Hindlimb muscle (tissue), 1 donor: ENCODE measurements around the gene SH3TC1. TPM values are rescaled to one million over a fixed set of nuclear protein-coding genes. Genes with fewer than 3 reads are reported as not detected.

Experiments used
- DNase-seq: peaks from one replicate; pipeline ENCODE4 v3.0.0-alpha.2; 2013
- polyA plus RNA-seq: library from polyadenylated mRNA; unstranded; fragments of 120-200 nt; gene quantifications from one replicate; pipeline ENCODE4 v1.2.1, GENCODE V29; 2013; ENCODE audit not compliant: insufficient read length

SH3TC1 gene
- polyA plus RNA-seq, 1 donor: 12.1 TPM

- DNase-seq: no peak
Observed at GRCh38 chr4:8201321-8201781, 2.3 kb downstream of the SH3TC1 start.

DNA sequence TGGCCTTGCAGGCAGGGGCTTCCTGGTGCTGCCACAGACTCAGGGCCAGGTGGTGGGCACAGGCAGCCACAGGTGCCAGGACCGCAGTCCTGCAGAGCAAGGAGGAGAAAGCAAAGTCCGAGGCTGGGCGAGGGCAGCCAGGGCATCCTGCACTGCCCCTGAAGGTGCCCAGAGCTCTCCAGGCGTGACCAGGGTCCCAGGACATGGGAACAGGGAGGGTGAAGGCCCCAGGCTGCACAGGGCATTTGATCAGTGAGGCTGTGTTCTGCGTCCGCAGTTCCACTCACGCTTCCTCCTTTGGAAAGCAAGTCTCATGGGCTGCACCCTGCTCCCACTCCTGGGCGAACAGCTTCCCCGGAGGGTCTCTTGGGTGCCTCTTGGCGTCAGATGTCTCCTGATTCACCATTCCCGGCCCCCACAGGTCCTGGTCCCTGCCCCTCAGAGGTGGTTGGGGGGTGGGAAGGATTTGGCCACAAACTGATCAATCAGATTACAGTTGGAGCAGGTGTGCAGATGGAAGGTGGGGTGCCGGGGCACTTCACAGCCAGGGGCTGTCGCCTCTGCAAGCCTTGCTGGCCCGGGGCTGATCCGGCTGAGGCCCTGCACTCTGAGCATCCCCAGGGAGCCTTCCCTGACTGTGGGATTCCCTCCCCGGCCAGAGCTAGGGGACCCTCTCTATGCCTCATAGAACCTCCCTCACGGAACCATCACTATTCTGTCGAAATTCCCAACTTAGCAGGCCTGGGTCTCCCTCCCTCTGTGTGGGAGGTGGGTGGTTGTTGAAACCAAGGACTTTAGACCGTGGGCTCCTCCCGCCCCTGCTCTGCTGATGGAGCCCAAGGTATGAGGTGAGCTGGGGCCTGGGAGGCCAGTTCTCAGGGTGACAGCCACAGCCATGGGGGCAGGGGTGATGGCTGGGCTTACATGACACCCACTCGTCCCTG lies 3.3 kb downstream of the SH3TC1 start:
- DNase-seq: no peak

DNA sequence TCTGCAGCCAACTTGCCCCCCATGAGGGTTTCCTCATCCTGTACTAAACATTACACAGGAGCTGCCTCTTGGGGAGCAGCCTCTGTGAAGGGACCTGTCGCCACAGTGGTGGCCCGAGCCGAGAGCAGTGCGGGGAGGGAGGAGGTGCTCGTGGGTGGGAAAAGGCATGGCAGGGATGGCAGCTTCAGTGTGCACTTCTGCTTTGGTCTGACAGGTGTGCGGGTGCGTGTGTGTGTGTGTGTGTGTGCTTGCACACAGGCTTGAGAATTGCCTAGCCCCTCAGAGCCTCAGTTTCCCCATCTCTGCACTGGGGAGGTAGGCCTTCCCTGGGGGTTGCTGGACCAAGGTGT lies 3.9 kb downstream of the SH3TC1 start:
- no peak for DNase-seq

DNA sequence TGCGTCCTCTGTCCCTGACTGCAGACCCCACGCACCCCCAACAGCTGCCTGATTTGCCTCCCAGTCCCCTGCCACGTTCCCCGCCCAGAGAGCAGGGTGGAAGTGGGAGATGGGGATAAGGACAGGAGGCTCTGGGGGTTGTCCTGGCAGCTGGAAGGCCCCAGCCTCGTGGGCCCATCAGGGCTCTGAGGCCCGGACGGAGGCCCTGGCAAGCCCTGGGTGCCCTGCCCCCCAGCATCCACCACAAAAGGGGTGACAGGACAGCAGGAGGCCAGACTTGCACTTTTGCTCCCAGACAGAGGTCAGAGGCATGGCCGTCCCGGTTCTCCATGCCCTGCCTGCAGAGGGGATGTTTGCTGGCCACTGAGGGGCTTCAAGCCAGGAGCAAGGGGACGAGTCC lies 4.7 kb downstream of the SH3TC1 start:
- no peak for DNase-seq

DNA sequence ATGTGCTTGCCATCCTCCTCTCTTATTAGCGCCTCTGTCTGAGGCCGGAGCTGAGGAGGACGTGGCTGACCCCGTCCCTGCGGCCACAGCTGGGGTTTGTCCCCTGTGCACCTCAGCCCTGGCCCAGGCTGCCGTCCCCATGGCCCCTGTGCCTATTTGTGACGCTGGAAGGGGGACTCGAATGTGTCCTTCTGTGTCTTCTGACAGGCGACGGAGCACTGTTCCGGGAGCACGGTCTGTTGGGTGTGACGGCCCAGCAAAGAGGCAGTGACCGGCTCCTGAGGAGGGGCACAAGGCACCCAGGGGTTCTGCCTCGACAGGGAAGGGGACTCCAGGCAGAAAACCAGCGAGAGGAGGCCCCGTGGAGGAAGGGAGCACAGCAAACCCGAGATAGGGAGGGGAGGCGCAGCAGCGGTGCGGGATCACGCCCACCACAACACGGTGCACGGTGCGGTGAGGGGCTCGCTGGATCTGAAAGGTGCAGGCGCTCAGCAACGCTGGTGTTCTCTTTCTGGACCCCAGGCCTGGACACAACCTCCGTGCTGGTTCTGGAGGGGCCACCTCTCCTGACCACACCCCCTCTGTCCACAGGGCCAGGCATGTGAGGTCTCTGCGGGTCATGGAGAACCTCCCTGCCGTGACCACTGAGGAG lies 5.6 kb downstream of the SH3TC1 start:
- DNase-seq: no peak

GRCh38 chr4:8205241-8205707 lies 6.2 kb downstream of the SH3TC1 start:
- no peak for DNase-seq

DNA sequence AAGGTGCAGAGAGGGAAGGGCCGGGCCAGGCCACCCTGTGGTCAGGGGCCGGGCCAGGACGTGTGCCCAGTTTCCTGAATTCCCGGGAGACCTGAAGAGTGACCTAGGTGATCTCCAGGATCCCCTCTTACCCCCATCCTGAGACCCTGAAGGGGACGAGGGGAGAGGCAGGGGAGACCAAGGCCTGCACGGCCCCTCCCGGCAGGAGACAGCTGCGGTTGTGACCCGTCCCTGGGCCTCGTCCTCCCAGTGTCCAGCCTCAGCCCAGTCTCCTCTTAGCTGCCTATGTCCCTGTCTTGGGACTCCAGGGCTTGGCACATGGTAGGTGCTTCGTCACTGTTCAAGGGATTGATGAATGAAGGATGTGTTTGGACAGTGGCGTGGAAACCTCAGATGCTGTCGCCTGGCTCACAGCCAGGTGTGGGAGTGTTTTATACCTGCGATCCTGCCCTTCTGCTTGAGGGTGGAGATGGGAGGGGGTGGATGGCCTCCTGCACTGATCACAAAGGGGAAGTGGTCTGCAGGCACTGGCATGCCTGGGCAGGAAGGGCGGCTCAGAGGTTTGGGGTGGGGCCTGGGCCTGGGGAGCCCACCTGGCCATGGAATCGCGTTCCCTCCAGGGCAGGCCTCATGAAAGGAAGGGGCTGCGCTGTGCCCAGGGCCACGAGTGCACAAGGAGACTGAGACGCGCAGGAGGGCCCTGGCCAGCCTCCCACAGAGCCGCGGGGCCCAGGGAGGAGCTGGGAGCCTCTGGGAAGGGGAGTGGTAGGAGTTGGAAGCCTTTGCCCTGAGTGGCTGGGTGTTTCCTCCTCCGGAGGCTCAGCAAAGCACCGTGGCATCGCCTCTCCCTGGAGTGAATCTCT lies 6.9 kb downstream of the SH3TC1 start:
- no peak for DNase-seq

DNA sequence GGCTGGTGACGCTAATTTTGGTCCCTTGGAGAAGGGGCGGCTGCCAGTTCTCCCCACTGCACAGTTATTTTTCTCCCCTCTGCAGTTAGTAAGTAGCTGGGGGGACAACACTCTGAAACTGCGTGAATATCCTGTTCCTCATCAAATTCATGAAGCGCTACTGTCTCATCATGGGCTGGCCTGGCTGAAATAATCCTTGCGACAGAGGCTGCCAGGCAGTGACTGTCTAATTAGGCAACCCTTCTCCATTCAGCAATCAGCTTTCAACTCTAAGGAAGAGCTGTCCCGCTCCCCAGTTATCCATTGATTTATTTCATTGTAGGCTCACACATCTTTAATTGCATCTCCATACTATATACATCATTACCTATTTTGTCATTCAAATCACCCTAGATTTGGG lies 8.2 kb downstream of the SH3TC1 start:
- no peak for DNase-seq

DNA sequence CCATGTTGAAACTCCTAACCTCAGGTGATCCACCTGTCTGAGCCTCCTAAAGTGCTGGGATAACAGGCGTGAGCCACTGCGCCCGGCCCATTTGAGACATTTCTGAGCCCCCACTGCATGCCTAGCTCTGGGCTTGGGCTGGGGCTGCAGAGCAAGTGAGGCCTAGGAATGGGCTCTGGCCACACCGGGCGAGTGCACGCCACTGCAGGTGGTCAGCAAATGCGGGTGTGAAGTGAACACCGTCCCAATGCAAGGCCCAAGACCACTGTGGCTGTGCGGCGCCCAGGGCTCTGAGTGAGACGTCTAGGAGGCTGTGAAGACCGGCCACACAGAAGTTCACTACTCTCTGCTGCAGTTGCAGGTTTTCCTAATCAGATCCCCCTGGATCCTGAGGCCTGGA lies 9.5 kb downstream of the SH3TC1 start:
- no peak for DNase-seq

GRCh38 chr4:8209181-8209874 lies 10.2 kb downstream of the SH3TC1 start:
- no peak for DNase-seq

GRCh38 chr4:8210010-8210409 lies 10.9 kb downstream of the SH3TC1 start:
- DNase-seq: no peak

GRCh38 chr4:8210616-8211015 lies 11.5 kb downstream of the SH3TC1 start:
- no peak for DNase-seq

DNA sequence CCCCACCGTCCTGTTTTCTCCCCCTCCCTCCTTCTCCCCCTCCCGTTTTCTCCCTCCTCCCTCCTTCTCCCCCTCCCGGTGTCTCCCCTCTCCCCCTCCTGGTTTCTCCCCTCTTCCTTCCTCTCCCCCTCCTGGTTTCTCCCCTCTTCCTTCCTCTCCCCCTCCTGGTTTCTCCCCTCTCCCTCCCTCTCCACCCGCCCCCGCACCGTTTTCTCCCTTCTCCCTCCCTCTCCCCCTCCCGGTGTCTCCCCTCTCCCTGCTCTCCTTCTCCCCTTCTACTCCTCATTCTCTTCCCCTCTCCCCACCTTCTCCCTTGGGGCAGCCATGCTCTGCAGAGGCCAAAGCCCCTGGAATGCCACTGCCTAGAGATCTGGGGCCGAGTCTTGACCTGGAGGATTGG lies 12.2 kb downstream of the SH3TC1 start:
- no peak for DNase-seq

DNA sequence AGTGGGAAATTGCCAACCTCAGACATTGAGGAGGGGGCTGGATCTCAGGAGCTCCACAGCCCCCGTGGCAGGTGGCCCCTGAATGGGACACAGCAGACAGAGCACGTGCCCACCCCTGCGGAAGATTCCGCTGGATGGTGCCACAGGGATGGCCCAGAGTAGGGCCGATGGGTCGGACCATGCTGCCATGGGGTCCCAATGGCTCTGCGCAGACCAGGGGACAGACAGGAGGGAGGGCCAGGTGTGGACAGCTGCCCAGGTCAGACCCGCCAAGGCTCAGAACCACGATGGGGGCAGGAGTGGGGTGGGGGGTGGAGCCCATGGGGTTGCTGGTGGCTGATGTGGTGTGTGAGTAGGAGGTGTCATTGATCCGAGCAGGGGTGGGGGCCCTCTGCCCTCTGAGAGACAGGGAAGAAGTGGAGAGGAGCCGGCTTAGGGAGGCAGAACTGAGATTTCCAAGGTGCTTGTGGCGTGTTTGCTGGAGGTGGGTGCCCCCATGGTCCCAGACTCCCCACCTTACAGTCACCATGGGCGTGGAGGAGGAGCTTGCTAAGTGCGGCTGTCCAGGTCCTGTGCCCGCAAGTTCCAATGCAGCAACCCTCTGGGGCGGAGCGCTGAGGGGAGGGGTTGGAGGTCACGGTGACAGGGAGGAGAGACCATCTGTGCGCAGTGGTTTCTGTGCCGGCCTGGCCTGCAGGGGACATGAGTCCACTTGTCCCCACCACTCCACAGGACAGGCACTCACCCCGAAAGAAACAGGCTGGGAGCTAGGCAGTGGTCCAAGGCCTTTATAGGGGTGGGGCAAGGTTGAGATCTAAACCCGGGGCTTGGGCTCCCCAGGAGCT lies 12.9 kb downstream of the SH3TC1 start:
- no peak for DNase-seq

DNA sequence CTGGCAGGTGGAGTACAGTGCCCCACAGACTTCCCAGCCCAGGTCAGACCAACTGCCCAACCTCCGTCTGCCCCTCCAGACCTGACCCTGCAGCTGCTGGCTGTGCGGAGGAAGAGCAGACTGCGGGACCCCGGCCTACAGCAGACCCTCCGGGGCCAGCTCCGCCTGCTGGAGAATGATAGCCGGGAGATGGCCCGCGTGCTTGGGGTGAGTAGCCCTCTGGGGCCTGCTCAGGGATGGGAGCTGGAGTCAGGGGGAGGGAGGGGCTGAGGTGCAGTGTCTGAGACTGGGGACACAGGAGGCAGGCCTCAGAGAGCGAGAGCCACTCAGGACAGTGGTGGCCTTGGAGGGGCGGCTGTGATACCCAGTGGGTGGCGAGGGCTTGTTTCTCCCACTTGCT lies 13.5 kb downstream of the SH3TC1 start:
- DNase-seq: no peak

- no peak for DNase-seq
Observed at GRCh38 chr4:8213121-8213520, 14.0 kb downstream of the SH3TC1 start.

GRCh38 chr4:8214136-8214535 lies 15.0 kb downstream of the SH3TC1 start:
- DNase-seq: no peak

GRCh38 chr4:8215001-8215427 lies 15.9 kb downstream of the SH3TC1 start:
- no peak for DNase-seq

DNA sequence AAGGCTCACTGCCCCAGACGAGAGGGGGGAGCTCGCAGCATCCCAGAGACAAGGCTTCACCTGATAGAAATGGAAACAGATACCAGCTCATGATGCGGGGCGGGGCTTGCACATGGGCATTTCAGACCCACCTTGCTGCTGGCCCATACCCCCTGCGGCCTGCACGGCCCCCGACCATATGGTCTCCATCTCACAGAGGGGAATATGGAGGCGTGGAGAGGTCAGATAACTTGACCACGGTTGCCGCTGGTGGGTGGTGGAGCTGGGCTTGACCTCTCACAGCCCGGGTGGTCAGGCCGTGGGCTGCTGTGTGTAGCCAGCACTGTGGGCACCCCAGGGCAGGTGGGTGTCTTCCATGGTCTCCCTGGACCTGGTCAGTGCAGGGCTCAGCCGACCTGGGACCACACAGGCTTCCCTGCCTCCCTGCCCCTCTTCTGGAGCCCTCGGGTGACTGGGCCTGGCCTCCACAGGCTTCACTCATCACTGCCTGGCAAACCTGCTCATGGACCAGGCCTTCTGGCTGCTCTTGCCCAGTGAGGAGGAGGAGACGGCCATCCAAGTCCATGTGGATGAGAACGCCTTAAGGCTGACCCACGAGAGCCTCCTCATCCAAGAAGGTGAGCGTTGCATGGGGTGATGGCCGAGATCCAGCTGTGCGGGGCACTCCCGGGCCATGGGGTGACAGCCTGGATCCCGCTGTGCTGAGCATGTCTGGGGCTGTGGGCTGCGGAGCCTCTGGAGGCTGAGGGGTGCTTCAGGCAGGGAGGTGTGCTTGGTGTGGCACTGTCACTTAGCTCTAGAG lies 16.8 kb downstream of the SH3TC1 start:
- no peak for DNase-seq
